ENCODE measurements around the gene TNNI3K.

The TNNI3K gene

GRCh38 chr1:74504933-74505512 is 269.8 kb downstream of the TNNI3K start:
- DNase-seq, result no peak

GRCh38 chr1:74505928-74506710 is 270.9 kb downstream of the TNNI3K start:
- DNase-seq, result no peak

GRCh38 chr1:74508449-74508848 is 273.3 kb downstream of the TNNI3K start:
- DNase-seq, result no peak

GRCh38 chr1:74512170-74512915 is 277.2 kb downstream of the TNNI3K start, which contains the start of gene LRRC53:
Gene LRRC53, minus strand, starts transcription at chr1:74512611. Its CDS starts 29,262 bp downstream, at chr1:74483349.
- no peak for DNase-seq

- no peak for DNase-seq
Observed at GRCh38 chr1:74513411-74514300, 278.5 kb downstream of the TNNI3K start.

- no peak for DNase-seq
Observed at GRCh38 chr1:74517599-74518051, 282.4 kb downstream of the TNNI3K start.

- no peak for DNase-seq
Observed at GRCh38 chr1:74522148-74522547, 287.0 kb downstream of the TNNI3K start.

GRCh38 chr1:74523873-74524480 is 288.8 kb downstream of the TNNI3K start:
- no peak for DNase-seq

- DNase-seq, result no peak
Observed at GRCh38 chr1:74526708-74527107, 291.5 kb downstream of the TNNI3K start.

GRCh38 chr1:74528123-74528522 is 292.9 kb downstream of the TNNI3K start:
- no peak for DNase-seq

GRCh38 chr1:74530892-74531291 is 295.7 kb downstream of the TNNI3K start:
- no peak for DNase-seq

GRCh38 chr1:74531796-74532195 is 296.6 kb downstream of the TNNI3K start:
- DNase-seq, result no peak

- no peak for DNase-seq
Observed at GRCh38 chr1:74534241-74534640, 299.1 kb downstream of the TNNI3K start.

- no peak for DNase-seq
Observed at GRCh38 chr1:74545821-74546220, 310.6 kb downstream of the TNNI3K start.

GRCh38 chr1:74548961-74549750 is 314.0 kb downstream of the TNNI3K start:
- DNase-seq, result no peak

GRCh38 chr1:74549932-74550331 is 314.7 kb downstream of the TNNI3K start:
- DNase-seq, result no peak

- no peak for DNase-seq
Observed at GRCh38 chr1:74570797-74571492, 335.8 kb downstream of the TNNI3K start.

- DNase-seq, result no peak
Observed at GRCh38 chr1:74571493-74571800, 336.3 kb downstream of the TNNI3K start.

GRCh38 chr1:74571891-74572290 is 336.7 kb downstream of the TNNI3K start:
- no peak for DNase-seq

- DNase-seq, result no peak
Observed at GRCh38 chr1:74578101-74578500, 342.9 kb downstream of the TNNI3K start.

GRCh38 chr1:74579425-74579824 is 344.2 kb downstream of the TNNI3K start:
- no peak for DNase-seq

Measured in stimulated activated CD4-positive, alpha-beta T cell treated with anti-CD3 and anti-CD28 coated beads, Interleukin-2, amount 100 ng/mL, for 24 hours (primary cell).